Right lobe of liver (tissue), 4 donors: ENCODE measurements around the gene PGAM1.

Experiments used
- POLR2A ChIP-seq: fragments of 450-650 bp; IDR thresholded peaks from one replicate; pipeline ENCODE4 v1.6.1; 2017; ENCODE audit warnings: antibody characterized with exemption, mild to moderate bottlenecking
- TF ChIP-seq, protein P1 (sequence below), 4 donors: fragments of 200-600 bp in 3 of 4; fragments of 450-650 bp in 1 of 4; IDR thresholded peaks; one replicate each; pipeline versions ENCODE4 v1.5.1 to v1.8.0; 2016 to 2022; ENCODE audit warnings: antibody characterized with exemption in 4 of 4, mild to moderate bottlenecking in 2 of 4
- donor health status: DM: no; HTN: no; CAD: no.
- donor health status: DM: no; HTN: no; CAD: no.
- donor health status: DM: no; HTN: yes; CAD: no.

DNA sequence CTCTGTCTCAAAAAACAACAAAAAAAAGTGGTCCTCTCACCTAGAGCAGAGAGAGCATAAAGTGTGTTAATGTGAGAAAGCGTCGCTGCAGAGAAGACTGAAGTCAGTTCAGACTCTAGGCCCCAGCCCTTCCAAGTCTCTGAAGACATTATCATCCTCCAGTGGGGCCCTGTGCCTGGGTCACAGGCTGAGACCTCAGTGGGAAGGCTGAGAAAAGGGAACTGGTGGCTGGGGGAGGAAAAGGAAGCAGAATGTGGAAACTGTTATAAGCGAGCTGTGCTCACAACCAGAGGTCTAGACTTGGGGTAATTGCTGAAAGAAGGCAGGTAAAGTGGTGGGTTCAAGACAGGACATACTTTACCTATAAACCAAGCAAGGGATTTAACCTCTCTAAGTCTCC, 19.9 kb upstream of the PGAM1 start:
- TF ChIP-seq, protein P1, sequence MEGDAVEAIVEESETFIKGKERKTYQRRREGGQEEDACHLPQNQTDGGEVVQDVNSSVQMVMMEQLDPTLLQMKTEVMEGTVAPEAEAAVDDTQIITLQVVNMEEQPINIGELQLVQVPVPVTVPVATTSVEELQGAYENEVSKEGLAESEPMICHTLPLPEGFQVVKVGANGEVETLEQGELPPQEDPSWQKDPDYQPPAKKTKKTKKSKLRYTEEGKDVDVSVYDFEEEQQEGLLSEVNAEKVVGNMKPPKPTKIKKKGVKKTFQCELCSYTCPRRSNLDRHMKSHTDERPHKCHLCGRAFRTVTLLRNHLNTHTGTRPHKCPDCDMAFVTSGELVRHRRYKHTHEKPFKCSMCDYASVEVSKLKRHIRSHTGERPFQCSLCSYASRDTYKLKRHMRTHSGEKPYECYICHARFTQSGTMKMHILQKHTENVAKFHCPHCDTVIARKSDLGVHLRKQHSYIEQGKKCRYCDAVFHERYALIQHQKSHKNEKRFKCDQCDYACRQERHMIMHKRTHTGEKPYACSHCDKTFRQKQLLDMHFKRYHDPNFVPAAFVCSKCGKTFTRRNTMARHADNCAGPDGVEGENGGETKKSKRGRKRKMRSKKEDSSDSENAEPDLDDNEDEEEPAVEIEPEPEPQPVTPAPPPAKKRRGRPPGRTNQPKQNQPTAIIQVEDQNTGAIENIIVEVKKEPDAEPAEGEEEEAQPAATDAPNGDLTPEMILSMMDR (IDR thresholded peaks at IDR 0.05) = no peak
- no peak for TF ChIP-seq POLR2A
